Hematopoietic multipotent progenitor cell treated with erythropoietin and hydrocortisone succinate and interleukin-3 and kit ligand, for 15 days (in vitro differentiated cells): Measurements from ENCODE around the gene PRICKLE3.

Source experiments
- DNase-seq: peaks from one replicate; pipeline ENCODE4 v3.0.0-alpha.2; 2015; ENCODE audit warnings: low spot score

Gene PRICKLE3

GRCh38 chrX:49186125-49187027 lies at the start of gene PRICKLE3:
Gene PRICKLE3 (minus strand): TSS chrX:49186373. CDS start chrX:49186297, 76 bp downstream.
- DNase-seq: peak; percentile 37

- DNase-seq: no peak
Observed at GRCh38 chrX:49233887-49234555, 47.8 kb upstream of the PRICKLE3 start.

- no peak for DNase-seq
Observed at GRCh38 chrX:49233176-49233575, 47.0 kb upstream of the PRICKLE3 start, which contains the start of gene CACNA1F. Gene CACNA1F (minus strand): TSS chrX:49233340. CDS start chrX:49233309, 31 bp downstream.

- DNase-seq: no peak
Observed at GRCh38 chrX:49232525-49232924, 46.4 kb upstream of the PRICKLE3 start.

- DNase-seq: no peak
Observed at GRCh38 chrX:49231333-49232000, 45.3 kb upstream of the PRICKLE3 start.

GRCh38 chrX:49230500-49231232 lies 44.5 kb upstream of the PRICKLE3 start:
- peak; percentile 26 for DNase-seq

GRCh38 chrX:49228185-49228584 lies 42.0 kb upstream of the PRICKLE3 start:
- no peak for DNase-seq

- DNase-seq: no peak
Observed at GRCh38 chrX:49227726-49228125, 41.6 kb upstream of the PRICKLE3 start.

GRCh38 chrX:49226946-49227345 lies 40.8 kb upstream of the PRICKLE3 start:
- DNase-seq: no peak

GRCh38 chrX:49225858-49226257 lies 39.7 kb upstream of the PRICKLE3 start:
- no peak for DNase-seq

GRCh38 chrX:49221868-49222267 lies 35.7 kb upstream of the PRICKLE3 start:
- DNase-seq: no peak

GRCh38 chrX:49220100-49220499 lies 33.9 kb upstream of the PRICKLE3 start:
- DNase-seq: no peak

- no peak for DNase-seq
Observed at GRCh38 chrX:49214996-49215526, 28.9 kb upstream of the PRICKLE3 start.

GRCh38 chrX:49214416-49214815 lies 28.2 kb upstream of the PRICKLE3 start:
- DNase-seq: no peak

- no peak for DNase-seq
Observed at GRCh38 chrX:49212861-49213260, 26.7 kb upstream of the PRICKLE3 start.

- DNase-seq: no peak
Observed at GRCh38 chrX:49212209-49212608, 26.0 kb upstream of the PRICKLE3 start.

GRCh38 chrX:49211074-49211473 lies 24.9 kb upstream of the PRICKLE3 start:
- DNase-seq: no peak

- DNase-seq: no peak
Observed at GRCh38 chrX:49210406-49210805, 24.2 kb upstream of the PRICKLE3 start.

GRCh38 chrX:49209434-49210251 lies 23.5 kb upstream of the PRICKLE3 start:
- DNase-seq: no peak

GRCh38 chrX:49208399-49208798 lies 22.2 kb upstream of the PRICKLE3 start:
- no peak for DNase-seq

- DNase-seq: no peak
Observed at GRCh38 chrX:49206543-49206942, 20.4 kb upstream of the PRICKLE3 start.
